ENCODE data around the gene PAPPA. TPM values are rescaled to one million over a fixed set of nuclear protein-coding genes. Genes with fewer than 3 reads are reported as not detected.

Gene PAPPA
- total RNA-seq, 6 experiments from 2014 or later = 0.07 to 0.50 (median 0.32) TPM

DNA sequence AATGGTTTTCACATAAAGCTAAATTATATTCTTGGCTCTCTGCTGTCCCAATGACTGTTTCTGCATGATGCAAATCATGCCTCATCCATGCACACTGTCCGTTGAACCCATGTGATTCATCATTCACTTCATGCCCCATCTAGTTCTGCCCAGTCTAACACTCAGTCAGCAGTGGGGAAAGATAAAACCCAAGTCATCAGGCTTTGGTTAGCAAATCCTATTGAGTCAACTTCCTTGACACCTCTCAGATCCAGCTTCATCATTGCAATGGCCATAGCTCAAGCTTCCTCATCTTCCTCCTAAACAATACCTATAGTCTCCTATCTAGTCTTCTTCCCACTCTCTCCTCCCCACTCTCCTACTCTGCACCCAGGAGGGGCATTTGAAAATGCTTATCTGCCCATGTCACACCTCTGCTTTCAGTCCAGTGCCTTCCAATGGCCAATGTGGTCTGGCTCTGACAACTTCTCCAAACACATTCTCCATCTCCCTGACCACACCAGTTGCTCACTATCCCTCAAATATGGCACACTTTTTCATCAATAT is 267.5 kb downstream of the PAPPA start:
- Histone ChIP-seq H3K27ac (no peak overlapping the region), H3K9me3 (no peaks in the 10 kb centered on the region), H3K4me3 (no peak overlapping the region), H3K4me1 (no peaks in the 10 kb centered on the region), H3K36me3 (no peaks in the 10 kb centered on the region), H3K27me3 (no peaks in the 10 kb centered on the region)
- ATAC-seq (no peak), DNase-seq (no peak)
- WGBS (ENCODE audit: insufficient coverage, low coverage, low lambda C conversion rate, missing lambda C conversion rate) = 83% methylated on average over 1 of the region's 1 CpG
- TF ChIP-seq CTCF (IDR thresholded peaks at IDR 0.05) (no peak), POLR2A (IDR thresholded peaks at IDR 0.05) (no peak)
- intact Hi-C loops (cut with DNase I) = no loop called here

DNA sequence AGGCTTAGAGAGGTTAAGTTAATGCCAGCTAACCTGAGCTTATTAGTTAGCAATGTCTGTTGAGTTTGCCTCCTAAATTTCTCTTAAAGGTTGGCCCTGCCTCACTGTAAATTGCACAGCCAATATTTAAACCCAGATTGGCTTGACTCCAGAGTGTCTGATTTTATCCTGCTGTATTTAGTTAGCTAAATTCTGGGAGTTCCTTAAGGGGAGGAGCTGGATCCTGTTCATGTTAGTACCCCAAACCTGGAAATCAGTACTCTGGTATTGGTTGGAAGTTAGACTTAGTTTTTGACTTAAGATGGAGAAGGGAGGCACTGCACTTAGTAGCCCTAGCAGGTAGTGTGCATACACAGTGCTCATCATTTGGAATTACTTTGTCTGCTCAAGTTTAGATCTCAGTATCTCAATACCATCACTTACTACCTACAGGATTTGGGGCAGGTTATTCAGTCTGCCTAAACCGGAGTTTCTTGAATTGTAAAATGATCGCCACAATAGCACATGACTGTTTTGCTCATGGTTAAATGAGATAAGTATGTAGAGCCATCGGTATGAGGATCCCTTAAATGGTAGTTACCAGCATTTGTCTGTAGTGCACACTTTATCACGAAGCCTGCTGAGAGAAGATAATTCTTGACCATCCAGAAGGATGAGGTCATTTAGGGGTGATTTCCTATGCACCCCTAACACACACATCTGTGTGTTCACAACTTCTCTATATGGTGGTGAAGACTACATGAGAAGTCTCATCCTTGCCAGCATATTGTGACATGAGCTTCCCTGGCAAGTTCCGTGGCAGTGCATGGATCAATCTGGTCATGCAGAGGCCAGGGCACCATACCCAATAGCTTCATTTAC is 268.8 kb downstream of the PAPPA start:
- H3K4me3 ChIP-seq = no peak overlapping the region
- no peaks in the 10 kb centered on the region for H3K9me3 ChIP-seq
- DNase-seq = no peak
- intact Hi-C loops (cut with DNase I) = no loop called here
- H3K27ac ChIP-seq = no peak overlapping the region
- no peak for TF ChIP-seq POLR2A (IDR thresholded peaks at IDR 0.05)
- no peak for TF ChIP-seq CTCF (IDR thresholded peaks at IDR 0.05)
- H3K36me3 ChIP-seq = no peaks in the 10 kb centered on the region
- no peaks in the 10 kb centered on the region for H3K4me1 ChIP-seq
- WGBS (ENCODE audit: insufficient coverage, low coverage, low lambda C conversion rate, missing lambda C conversion rate) = 75% methylated on average over 5 of the region's 5 CpGs
- H3K27me3 ChIP-seq = no peaks in the 10 kb centered on the region
- no peak for ATAC-seq

- no peak overlapping the region for H3K4me3 ChIP-seq
- DNase-seq (no peak), ATAC-seq (no peak)
Measured at GRCh38 chr9:116423149-116423548, 269.6 kb downstream of the PAPPA start.

GRCh38 chr9:116425244-116425643 is 271.7 kb downstream of the PAPPA start:
- no peaks in the 10 kb centered on the region for H3K4me1 ChIP-seq
- H3K27me3 ChIP-seq = no peaks in the 10 kb centered on the region
- intact Hi-C loops (cut with DNase I) = no loop called here
- H3K9me3 ChIP-seq = no peaks in the 10 kb centered on the region
- DNase-seq = no peak
- H3K36me3 ChIP-seq = no peaks in the 10 kb centered on the region
- H3K4me3 ChIP-seq = no peak overlapping the region
- TF ChIP-seq CTCF (IDR thresholded peaks at IDR 0.05) = no peak
- TF ChIP-seq POLR2A (IDR thresholded peaks at IDR 0.05) = no peak
- WGBS (ENCODE audit: insufficient coverage, low coverage, low lambda C conversion rate, missing lambda C conversion rate) = 83% methylated on average over 2 of the region's 2 CpGs
- ATAC-seq = no peak
- no peak overlapping the region for H3K27ac ChIP-seq

More at GRCh38 chr9:116423149-116423548, 269.6 kb downstream of the PAPPA start:
- Histone ChIP-seq H3K36me3 (no peaks in the 10 kb centered on the region), H3K9me3 (no peaks in the 10 kb centered on the region), H3K27ac (no peak overlapping the region), H3K27me3 (no peaks in the 10 kb centered on the region), H3K4me1 (no peaks in the 10 kb centered on the region)
- intact Hi-C loops (cut with DNase I) = no loop called here
- no peak for TF ChIP-seq CTCF (IDR thresholded peaks at IDR 0.05)
- TF ChIP-seq POLR2A (IDR thresholded peaks at IDR 0.05) = no peak
- WGBS (ENCODE audit: insufficient coverage, low coverage, low lambda C conversion rate, missing lambda C conversion rate) = 91% methylated on average over 1 of the region's 1 CpG
